Uterus (tissue), 2 donors: Measurements from ENCODE around the gene ANP32A.

Experiments
- POLR2A ChIP-seq, 2 donors: fragments of 450-650 bp; IDR thresholded peaks; one replicate each; pipeline ENCODE4 v1.6.1; 2016; ENCODE audit warnings: antibody characterized with exemption in 2 of 2, mild to moderate bottlenecking in 1 of 2, moderate library complexity in 1 of 2
- TF ChIP-seq, protein P1 (sequence below), 4 experiments: fragments of 200-600 bp in 2 of 4; fragments of 450-650 bp in 2 of 4; sonication (generic) in 2 of 4; IDR thresholded peaks; one replicate each; pipeline ENCODE4 v1.5.1; 2016 to 2019; ENCODE audit warnings: antibody characterized with exemption in 4 of 4, mild to moderate bottlenecking in 2 of 4, moderate library complexity in 1 of 4

DNA sequence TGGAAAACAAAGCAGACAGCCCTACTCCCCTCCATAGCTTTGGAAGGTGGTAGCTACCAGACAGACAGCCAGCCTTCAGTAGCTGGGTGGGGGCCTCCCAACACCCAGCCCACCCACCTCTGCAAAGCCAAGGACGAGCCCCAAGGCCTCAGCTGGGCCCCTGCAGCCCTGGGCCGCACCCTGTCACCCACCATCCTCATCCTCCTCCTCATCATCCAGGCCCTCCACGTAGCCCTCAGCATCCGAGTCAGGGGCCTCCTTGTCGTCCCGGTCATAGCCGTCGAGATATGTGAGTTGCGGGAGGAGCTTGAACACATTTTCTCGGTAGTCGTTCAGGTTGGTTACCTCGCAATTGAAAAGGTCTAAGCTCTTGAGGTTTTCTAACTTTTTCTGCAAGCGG, 36.5 kb downstream of the ANP32A start:
- TF ChIP-seq, protein P1, sequence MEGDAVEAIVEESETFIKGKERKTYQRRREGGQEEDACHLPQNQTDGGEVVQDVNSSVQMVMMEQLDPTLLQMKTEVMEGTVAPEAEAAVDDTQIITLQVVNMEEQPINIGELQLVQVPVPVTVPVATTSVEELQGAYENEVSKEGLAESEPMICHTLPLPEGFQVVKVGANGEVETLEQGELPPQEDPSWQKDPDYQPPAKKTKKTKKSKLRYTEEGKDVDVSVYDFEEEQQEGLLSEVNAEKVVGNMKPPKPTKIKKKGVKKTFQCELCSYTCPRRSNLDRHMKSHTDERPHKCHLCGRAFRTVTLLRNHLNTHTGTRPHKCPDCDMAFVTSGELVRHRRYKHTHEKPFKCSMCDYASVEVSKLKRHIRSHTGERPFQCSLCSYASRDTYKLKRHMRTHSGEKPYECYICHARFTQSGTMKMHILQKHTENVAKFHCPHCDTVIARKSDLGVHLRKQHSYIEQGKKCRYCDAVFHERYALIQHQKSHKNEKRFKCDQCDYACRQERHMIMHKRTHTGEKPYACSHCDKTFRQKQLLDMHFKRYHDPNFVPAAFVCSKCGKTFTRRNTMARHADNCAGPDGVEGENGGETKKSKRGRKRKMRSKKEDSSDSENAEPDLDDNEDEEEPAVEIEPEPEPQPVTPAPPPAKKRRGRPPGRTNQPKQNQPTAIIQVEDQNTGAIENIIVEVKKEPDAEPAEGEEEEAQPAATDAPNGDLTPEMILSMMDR (IDR thresholded peaks at IDR 0.05), result no peak
- TF ChIP-seq POLR2A (IDR thresholded peaks at IDR 0.05), result no peak
